Measurements from ENCODE around the gene IL24. TPM values are rescaled to one million over a fixed set of nuclear protein-coding genes. Genes with fewer than 3 reads are reported as not detected.
"Not testable (repeated sequence)": the region's sequence is repeated elsewhere in the genome, so short reads cannot be mapped to it uniquely, and the experiment has no call there.

The IL24 gene
- total RNA-seq, 2 donors from 2014 or later = not detected

- no peak for DNase-seq
- intact Hi-C loops (cut with DNase I, micrococcal nuclease) = loop anchor here in 1 of 2 donors (10.0 kb wide), 2 partner anchors 181 to 281 kb away; partner anchors contain the start of gene DYRK3
- no peak for ATAC-seq
Observed at GRCh38 chr1:206916000-206916709, 18.9 kb downstream of the IL24 start.

GRCh38 chr1:206918076-206918475 is 20.8 kb downstream of the IL24 start:
- ATAC-seq (no peak), DNase-seq (no peak)
- intact Hi-C loops (cut with DNase I, micrococcal nuclease) = loop anchor here in 1 of 2 donors (10.0 kb wide), 2 partner anchors 183 to 283 kb away; partner anchors contain the start of gene DYRK3

- DNase-seq = no peak
- intact Hi-C loops (cut with DNase I, micrococcal nuclease) = no loop called here
- ATAC-seq = no peak
Observed at GRCh38 chr1:206921772-206922265, 24.6 kb downstream of the IL24 start, which contains the start of gene FCMR. FCMR (minus strand) TSS chr1:206921941; CDS start chr1:206921854, 87 bp downstream.

- intact Hi-C loops (cut with DNase I, micrococcal nuclease) = no loop called here
- ATAC-seq (no peak), DNase-seq (no peak)
Observed at GRCh38 chr1:206922524-206922923, 25.3 kb downstream of the IL24 start.

GRCh38 chr1:206923009-206923960 is 26.0 kb downstream of the IL24 start:
- ATAC-seq (no peak), DNase-seq (peak; percentile 37 to 65)
- intact Hi-C loops (cut with DNase I, micrococcal nuclease) = no loop called here

- intact Hi-C loops (cut with DNase I, micrococcal nuclease) = not testable (repeated sequence)
Observed at GRCh38 chr1:206923961-206924557, 26.8 kb downstream of the IL24 start.

GRCh38 chr1:206924592-206925105 is 27.4 kb downstream of the IL24 start:
- intact Hi-C loops (cut with DNase I, micrococcal nuclease) = no loop called here
- no peak for ATAC-seq
- DNase-seq = no peak

More at GRCh38 chr1:206923961-206924557, 26.8 kb downstream of the IL24 start:
- not testable (repeated sequence) for DNase-seq, ATAC-seq

- ATAC-seq (peak; percentile 55), DNase-seq (peak; percentile 82 to 83)
- intact Hi-C loops (cut with DNase I, micrococcal nuclease) = no loop called here
Observed at GRCh38 chr1:206925106-206925736, 28.0 kb downstream of the IL24 start.

GRCh38 chr1:206926286-206926685 is 29.0 kb downstream of the IL24 start:
- intact Hi-C loops (cut with DNase I, micrococcal nuclease) = no loop called here
- DNase-seq (no peak), ATAC-seq (peak; percentile 26)

- ATAC-seq (no peak), DNase-seq (no peak)
- intact Hi-C loops (cut with DNase I, micrococcal nuclease) = no loop called here
Observed at GRCh38 chr1:206929524-206929923, 32.3 kb downstream of the IL24 start.

GRCh38 chr1:206930210-206930798 is 33.1 kb downstream of the IL24 start:
- intact Hi-C loops (cut with DNase I, micrococcal nuclease) = no loop called here
- ATAC-seq (no peak), DNase-seq (peak in 1 of 2 donors; percentile 60)

- ATAC-seq (no peak), DNase-seq (no peak)
- intact Hi-C loops (cut with DNase I, micrococcal nuclease) = no loop called here
Observed at GRCh38 chr1:206931709-206932108, 34.5 kb downstream of the IL24 start.

GRCh38 chr1:206932177-206932576 is 34.9 kb downstream of the IL24 start:
- intact Hi-C loops (cut with DNase I, micrococcal nuclease) = no loop called here
- ATAC-seq (no peak), DNase-seq (no peak)

GRCh38 chr1:206933333-206933945 is 36.2 kb downstream of the IL24 start:
- peak in 1 of 2 donors; percentile 77 for DNase-seq
- peak; percentile 11 for ATAC-seq
- intact Hi-C loops (cut with DNase I, micrococcal nuclease) = no loop called here

- peak; percentile 18 for ATAC-seq
- DNase-seq = peak in 1 of 2 donors; percentile 59
- intact Hi-C loops (cut with DNase I, micrococcal nuclease) = no loop called here
Observed at GRCh38 chr1:206935491-206936067, 38.3 kb downstream of the IL24 start.

- DNase-seq (no peak), ATAC-seq (peak; percentile 2)
- intact Hi-C loops (cut with DNase I, micrococcal nuclease) = no loop called here
Observed at GRCh38 chr1:206937425-206937824, 40.2 kb downstream of the IL24 start.

GRCh38 chr1:206939131-206939530 is 41.9 kb downstream of the IL24 start:
- intact Hi-C loops (cut with DNase I, micrococcal nuclease) = no loop called here
- no peak for ATAC-seq
- peak in 1 of 2 donors; percentile 42 for DNase-seq
